Fibroblast of skin of scalp (primary cell): Measurements from ENCODE around the gene NUP85.
"Not testable (repeated sequence)": the region's sequence is repeated elsewhere in the genome, so short reads cannot be mapped to it uniquely, and the experiment has no call there.

Source experiments
- DNase-seq: peaks from one replicate; pipeline ENCODE4 v3.0.0-alpha.2; 2013

NUP85 gene

GRCh38 chr17:75241996-75242460 is 36.5 kb downstream of the NUP85 start:
- no peak for DNase-seq

- DNase-seq = no peak
Measured at GRCh38 chr17:75242461-75243042, 37.1 kb downstream of the NUP85 start.

GRCh38 chr17:75244133-75244866 is 38.8 kb downstream of the NUP85 start:
- no peak for DNase-seq

- DNase-seq = no peak
Measured at GRCh38 chr17:75245011-75245410, 39.5 kb downstream of the NUP85 start.

GRCh38 chr17:75246404-75246803 is 40.9 kb downstream of the NUP85 start:
- DNase-seq = no peak

GRCh38 chr17:75249564-75249963 is 44.1 kb downstream of the NUP85 start:
- no peak for DNase-seq

- peak; percentile 81 for DNase-seq
Measured at GRCh38 chr17:75250009-75250471, 44.6 kb downstream of the NUP85 start.

- no peak for DNase-seq
Measured at GRCh38 chr17:75252039-75252816, 46.7 kb downstream of the NUP85 start.

GRCh38 chr17:75255954-75256698 is 50.6 kb downstream of the NUP85 start:
- not testable (repeated sequence) for DNase-seq

- DNase-seq = not testable (repeated sequence)
Measured at GRCh38 chr17:75257228-75257627, 51.7 kb downstream of the NUP85 start.

GRCh38 chr17:75260641-75261335 is 55.3 kb downstream of the NUP85 start:
- no peak for DNase-seq

- DNase-seq = peak; percentile 95
Measured at GRCh38 chr17:75261336-75262111, 56.0 kb downstream of the NUP85 start, which contains the start of the genes GGA3 and MRPS7. Gene GGA3 (minus strand): TSS chr17:75261606. CDS start chr17:75261587, 19 bp downstream. Gene MRPS7 (plus strand): TSS chr17:75261879. CDS start chr17:75261901, 22 bp downstream.

- no peak for DNase-seq
Measured at GRCh38 chr17:75262112-75262606, 56.7 kb downstream of the NUP85 start.

GRCh38 chr17:75263055-75263454 is 57.6 kb downstream of the NUP85 start:
- no peak for DNase-seq

- no peak for DNase-seq
Measured at GRCh38 chr17:75265614-75266315, 60.3 kb downstream of the NUP85 start.

GRCh38 chr17:75266316-75267152 is 61.1 kb downstream of the NUP85 start:
- no peak for DNase-seq

- no peak for DNase-seq
Measured at GRCh38 chr17:75267153-75267410, 61.6 kb downstream of the NUP85 start.

GRCh38 chr17:75267411-75268232 is 62.1 kb downstream of the NUP85 start:
- no peak for DNase-seq

- DNase-seq = no peak
Measured at GRCh38 chr17:75269844-75270217, 64.4 kb downstream of the NUP85 start.
